Skeletal muscle cell (primary cell): ENCODE results near the gene SHISAL2B.
"Not testable (repeated sequence)": the region's sequence is repeated elsewhere in the genome, so short reads cannot be mapped to it uniquely, and the experiment has no call there.

Source experiments
- DNase-seq: peaks from one replicate; pipeline ENCODE4 v3.0.0-alpha.2; 2010; ENCODE audit warnings: low read depth
- H3K4me3 ChIP-seq: 2 replicates; pipeline ENCODE4 v1.5.1; 2011; ENCODE audit warnings: low read depth, mild to moderate bottlenecking, control low read depth, low read length, moderate library complexity

The SHISAL2B gene

GRCh38 chr5:64690417-64691151 is at the start of gene SHISAL2B:
TSS of gene SHISAL2B (plus strand) at chr5:64690503. CDS start at chr5:64690624, 121 bp downstream.
- no peak for DNase-seq
- peak within 1 kb of the TSS; percentile 45 for H3K4me3 ChIP-seq

- no peak overlapping the region for H3K4me3 ChIP-seq
- DNase-seq, result no peak
Observed at GRCh38 chr5:64644831-64645230, 45.5 kb upstream of the SHISAL2B start.

DNA sequence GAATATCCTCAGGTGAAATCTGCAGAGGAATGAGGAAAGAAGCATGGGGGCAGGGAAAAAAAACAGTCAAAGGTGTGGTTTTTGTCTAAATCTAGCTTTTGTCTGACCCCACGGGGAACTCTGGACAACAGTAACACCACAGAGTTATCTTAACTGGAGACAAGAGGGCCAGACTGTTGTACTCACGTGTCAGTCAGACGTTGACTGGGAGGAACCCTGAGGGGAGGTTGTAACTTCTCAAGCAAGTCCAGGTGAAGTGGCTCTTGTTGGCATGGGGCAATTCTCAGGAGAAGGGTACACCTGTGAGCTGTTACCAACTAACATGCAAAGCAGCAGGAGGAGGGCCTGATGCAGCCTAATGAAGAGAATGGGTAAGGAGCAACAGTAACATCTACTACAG is 44.1 kb upstream of the SHISAL2B start:
- H3K4me3 ChIP-seq, result no peak overlapping the region
- DNase-seq, result no peak

DNA sequence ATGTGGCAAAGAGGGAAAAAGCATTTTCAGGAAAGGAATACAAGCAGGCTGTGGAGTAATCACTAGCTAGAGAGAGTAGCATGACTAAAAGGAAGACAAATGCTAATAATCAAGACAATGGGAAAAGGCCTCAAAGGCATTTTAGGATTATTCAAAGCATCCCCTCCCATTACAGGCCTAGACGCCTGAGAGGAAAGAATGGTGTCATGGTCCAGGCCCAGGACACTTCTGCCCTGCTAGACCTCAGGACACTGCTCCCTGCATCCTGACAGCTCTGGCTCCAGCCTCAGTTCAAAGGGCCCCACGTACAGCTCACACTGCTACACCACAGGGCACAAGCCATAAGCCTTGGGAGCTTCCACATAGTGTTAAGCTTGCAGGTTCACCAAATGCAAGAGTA is 40.8 kb upstream of the SHISAL2B start:
- DNase-seq, result no peak

DNA sequence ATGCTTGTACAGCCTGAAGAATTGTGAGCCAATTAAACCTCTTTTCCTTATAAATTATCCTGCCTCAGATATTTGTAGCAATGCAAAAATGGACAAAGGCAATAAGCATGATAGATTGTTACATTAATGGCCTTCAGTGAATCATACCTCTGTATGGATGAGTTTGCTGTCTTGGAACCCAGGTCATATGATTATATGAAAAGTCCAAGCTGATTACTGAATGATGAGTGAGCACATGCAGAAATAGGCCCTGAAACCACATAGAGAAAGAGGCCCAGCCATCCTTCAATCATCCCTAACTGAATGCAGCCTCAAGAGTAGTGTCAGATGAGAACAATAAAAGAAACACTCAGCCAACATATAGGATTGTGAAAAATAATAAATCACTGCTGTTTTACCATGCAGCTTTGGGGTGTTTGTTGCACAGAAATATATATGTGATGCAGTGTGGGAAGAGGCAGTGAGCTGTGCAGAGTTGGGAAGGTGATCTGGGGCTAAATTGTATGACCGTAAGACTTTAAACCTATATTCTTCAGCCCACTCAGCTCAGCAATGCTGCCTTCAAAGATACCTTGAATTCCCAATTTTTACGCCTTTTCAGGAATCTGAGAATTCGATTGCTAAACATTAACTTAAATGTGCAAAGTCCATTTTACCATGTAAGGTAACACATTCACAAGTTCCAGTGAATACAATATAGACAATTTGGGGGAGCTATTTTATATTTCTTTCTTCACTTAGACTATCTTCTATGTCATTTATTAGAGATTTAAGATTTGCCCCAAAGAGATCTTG is 36.3 kb upstream of the SHISAL2B start:
- no peak for DNase-seq
- no peak overlapping the region for H3K4me3 ChIP-seq

More for the DNA sequence above, 40.8 kb upstream of the SHISAL2B start:
- H3K4me3 ChIP-seq, result no peak overlapping the region

DNA sequence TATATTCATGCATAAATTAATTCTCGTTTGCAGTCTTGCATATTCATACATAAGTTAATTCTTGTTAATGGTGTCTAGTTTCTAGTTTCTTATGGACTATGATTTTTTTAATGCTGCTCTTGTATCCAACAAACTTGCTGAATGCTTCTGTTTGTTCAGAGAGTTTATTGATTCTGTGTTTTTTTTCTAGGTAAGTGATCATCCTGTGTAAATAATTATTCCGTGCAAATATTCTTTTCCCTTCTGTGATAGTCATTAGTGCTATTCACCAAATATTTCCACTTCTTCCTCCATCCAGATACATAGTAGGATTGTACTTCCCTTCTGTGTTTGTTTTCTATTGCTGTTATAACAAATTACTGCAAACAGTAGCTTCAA is 35.8 kb upstream of the SHISAL2B start:
- H3K4me3 ChIP-seq, result no peak overlapping the region
- no peak for DNase-seq

- no peak overlapping the region for H3K4me3 ChIP-seq
- no peak for DNase-seq
Observed at GRCh38 chr5:64655596-64655995, 34.7 kb upstream of the SHISAL2B start.

- H3K4me3 ChIP-seq, result no peak overlapping the region
- DNase-seq, result no peak
Observed at GRCh38 chr5:64659289-64659688, 31.0 kb upstream of the SHISAL2B start.

DNA sequence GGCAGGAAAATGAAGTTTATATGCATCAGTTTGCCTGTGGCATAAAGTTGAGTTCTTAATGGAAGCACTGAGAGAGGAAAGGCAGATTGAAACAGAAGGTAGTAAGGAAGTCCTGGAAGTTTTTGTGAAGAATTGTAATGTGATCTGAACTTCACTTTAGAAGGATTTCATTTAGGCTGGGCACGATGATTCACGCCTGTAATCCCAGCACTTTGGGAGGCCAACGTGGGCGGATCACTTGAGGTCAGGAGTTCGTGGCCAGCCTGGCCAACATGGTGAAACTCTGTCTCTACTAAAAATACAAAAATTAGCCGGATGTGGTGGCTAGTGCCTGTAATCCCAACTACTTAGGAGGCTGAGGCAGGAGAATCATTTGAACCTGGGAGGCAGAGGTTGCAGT is 27.1 kb upstream of the SHISAL2B start:
- H3K4me3 ChIP-seq, result not testable (repeated sequence)
- DNase-seq, result peak; percentile 23

DNA sequence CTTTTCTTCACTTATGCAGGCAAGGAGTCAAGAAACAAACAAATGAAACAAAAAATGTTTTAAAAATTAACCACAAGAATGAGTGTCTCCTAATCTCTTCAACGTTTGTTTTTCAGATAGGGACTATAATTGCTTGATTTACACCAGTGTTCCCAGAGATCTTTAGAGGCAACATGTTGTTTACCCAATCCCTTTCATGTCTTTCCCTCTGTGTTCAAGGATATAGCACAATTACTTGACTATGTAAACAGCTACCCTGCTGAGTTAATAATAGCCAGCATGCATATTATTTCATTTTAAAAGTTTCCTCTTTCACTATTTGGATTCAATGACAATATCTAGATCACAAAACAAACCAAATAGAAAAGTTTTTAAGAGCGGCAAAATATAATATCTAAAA is 25.1 kb upstream of the SHISAL2B start:
- DNase-seq, result no peak

DNA sequence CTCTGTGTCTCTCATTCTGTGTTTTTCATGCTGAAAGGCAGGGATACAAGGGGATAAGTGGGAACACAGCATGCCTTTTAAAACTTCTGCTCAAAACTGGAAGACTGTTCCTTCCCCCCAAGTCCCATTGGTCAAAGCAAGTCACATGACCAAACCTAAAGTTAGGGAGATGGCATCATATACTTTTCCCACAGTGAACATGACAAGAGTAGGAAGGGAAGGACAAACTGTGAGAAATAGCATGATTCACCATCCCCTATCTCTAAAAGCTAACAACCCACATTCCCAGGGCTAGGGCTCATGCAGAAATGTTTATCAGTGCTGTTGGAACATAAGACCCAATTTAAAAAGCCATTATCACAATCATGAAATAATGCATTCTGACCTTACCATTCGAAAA is 24.2 kb upstream of the SHISAL2B start:
- H3K4me3 ChIP-seq, result no peak overlapping the region
- DNase-seq, result peak; percentile 51

More for the DNA sequence above, 25.1 kb upstream of the SHISAL2B start:
- H3K4me3 ChIP-seq, result no peak overlapping the region

DNA sequence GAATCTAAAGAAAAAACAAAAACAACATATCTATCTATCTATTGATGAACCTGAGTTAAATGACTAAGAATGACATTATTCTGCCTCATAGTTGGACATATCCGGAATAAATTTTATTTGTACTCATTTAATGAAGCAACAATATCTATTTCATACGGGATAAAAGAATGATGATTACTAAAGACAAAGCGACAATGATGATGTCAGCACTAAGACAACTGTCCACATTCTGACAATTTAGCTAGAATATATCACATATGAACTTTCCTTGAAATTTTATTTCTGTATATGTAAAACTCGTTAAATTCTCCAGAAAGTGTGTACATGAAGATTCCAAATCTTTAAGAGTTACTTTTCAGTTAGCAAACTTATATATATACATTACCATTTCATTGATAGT is 23.2 kb upstream of the SHISAL2B start:
- no peak overlapping the region for H3K4me3 ChIP-seq
- no peak for DNase-seq

- no peak overlapping the region for H3K4me3 ChIP-seq
- DNase-seq, result no peak
Observed at GRCh38 chr5:64670277-64670676, 20.0 kb upstream of the SHISAL2B start.

GRCh38 chr5:64671678-64672077 is 18.6 kb upstream of the SHISAL2B start:
- DNase-seq, result no peak
- H3K4me3 ChIP-seq, result no peak overlapping the region

- DNase-seq, result no peak
- H3K4me3 ChIP-seq, result no peak overlapping the region
Observed at GRCh38 chr5:64678374-64678773, 11.9 kb upstream of the SHISAL2B start.

- H3K4me3 ChIP-seq, result no peak overlapping the region
- no peak for DNase-seq
Observed at GRCh38 chr5:64680289-64680688, 10.0 kb upstream of the SHISAL2B start.

- no peak for DNase-seq
- no peak overlapping the region for H3K4me3 ChIP-seq
Observed at GRCh38 chr5:64682608-64683007, 7.7 kb upstream of the SHISAL2B start.

GRCh38 chr5:64685866-64686265 is 4.4 kb upstream of the SHISAL2B start:
- DNase-seq, result no peak
- no peak overlapping the region for H3K4me3 ChIP-seq

- DNase-seq, result no peak
- no peak overlapping the region for H3K4me3 ChIP-seq
Observed at GRCh38 chr5:64688391-64688790, 1.9 kb upstream of the SHISAL2B start.

- DNase-seq, result no peak
- no peak overlapping the region for H3K4me3 ChIP-seq
Observed at GRCh38 chr5:64688965-64689364, 1.3 kb upstream of the SHISAL2B start.

- DNase-seq, result no peak
- peak overlapping the region; percentile 45 for H3K4me3 ChIP-seq
Observed at GRCh38 chr5:64690104-64690416, 243 bp upstream of the SHISAL2B start.
